Measurements from ENCODE around the gene B4GALNT3.
A peak's percentile ranks its signal among the peaks of the same experiment; 100 is the strongest.
"Not testable (repeated sequence)": the region's sequence is repeated elsewhere in the genome, so short reads cannot be mapped to it uniquely, and the experiment has no call there.

B4GALNT3 gene

DNA sequence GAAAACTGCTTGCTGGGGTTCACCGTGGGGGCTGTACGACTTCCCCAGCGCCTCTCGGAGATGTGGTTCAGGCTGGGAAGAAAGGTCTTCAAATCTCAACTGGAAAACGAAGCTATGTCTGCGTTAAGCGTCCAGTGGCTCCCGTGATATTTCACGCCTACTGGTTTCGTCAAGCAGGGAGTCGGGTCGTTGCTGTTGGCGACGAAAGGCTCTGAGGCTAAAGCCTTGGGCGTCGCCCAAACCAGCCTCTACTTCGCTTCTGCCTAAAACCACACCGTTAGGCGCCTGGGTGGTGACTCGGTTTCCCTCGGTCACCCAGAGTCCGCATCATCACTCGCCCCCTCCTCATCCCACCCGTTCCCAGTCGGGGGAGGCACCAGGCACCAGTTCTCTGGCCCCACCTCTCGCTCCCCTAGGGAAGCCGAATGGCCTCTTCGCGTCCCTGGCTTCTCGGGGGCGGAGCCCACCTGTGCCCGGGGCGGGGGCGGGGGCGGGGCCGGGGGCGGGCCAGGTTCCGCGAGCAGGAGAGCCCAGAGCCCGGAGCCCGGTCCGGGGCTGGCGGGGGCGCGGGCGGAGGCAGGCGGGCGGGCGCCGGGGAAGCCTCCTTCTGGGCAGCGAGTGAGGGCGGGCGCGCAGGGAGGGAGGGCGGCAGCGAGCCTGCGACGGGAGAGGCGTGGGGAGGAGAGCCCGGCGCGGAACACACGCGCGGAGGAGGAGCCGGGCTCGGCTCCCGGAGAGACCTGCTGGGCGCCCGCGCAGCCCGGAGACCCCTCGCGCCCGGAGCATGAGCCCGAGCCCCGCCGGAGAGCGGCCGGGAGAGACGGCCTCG is at the start of gene B4GALNT3:
Gene B4GALNT3, plus strand, starts transcription at position 510 of the 829 bp plus-strand sequence. CDS start 438 bp downstream, outside the sequence.
- DNase-seq: peak; percentile 76 to 81

GRCh38 chr12:414859-415258 is 44.9 kb upstream of the B4GALNT3 start:
- no peak for DNase-seq

DNA sequence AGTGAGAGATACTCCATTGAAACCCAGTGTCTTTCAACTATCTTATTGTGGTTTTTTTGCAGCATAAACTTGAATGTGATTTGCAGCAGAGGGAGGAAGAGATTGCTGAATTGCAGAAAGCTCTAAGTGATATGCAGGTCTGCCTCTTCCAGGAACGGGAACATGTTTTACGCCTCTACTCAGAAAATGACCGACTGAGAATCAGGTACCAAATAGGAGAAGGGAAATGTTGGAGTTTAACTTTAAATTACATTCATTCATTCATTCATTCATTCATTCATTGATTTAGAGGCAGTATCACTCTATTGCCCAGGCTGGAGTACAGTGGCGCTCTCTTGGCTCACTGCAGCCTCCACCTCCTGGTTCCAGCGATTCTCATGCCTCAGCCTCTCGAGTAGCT is 41.3 kb upstream of the B4GALNT3 start:
- DNase-seq: no peak

GRCh38 chr12:422526-422925 is 37.2 kb upstream of the B4GALNT3 start:
- DNase-seq: no peak

- not testable (repeated sequence) for DNase-seq
Measured at GRCh38 chr12:435737-436136, 24.0 kb upstream of the B4GALNT3 start.

DNA sequence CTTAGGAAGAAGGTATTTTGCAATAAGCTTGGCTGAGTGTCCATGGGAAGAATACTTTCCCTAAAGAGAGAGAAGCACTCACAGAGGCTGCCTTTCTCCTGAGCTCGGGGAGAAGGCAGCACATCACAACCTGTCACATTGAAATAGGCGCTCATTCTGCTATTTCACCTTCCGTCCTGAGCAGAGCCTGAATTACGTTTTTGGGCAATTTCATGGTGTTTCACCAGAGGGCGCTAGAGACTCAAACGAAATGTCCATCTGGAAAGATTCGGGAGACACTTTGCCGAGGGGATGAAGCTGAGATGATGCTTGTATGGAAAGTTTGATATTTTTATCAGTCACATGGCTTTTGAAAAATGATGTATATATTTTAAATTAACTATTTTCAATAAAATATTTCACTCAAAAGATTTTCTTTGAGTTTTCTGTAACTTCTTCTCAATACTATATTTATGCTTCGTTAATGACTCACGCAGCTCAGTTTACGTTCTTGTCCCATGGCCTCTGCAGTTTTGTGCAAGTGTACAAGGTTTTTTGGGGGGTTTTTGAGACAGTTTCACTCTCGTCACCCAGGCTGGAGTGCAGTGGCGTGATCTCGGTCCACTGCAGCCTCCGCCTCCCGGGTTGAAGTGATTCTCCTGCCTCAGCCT is 17.4 kb upstream of the B4GALNT3 start:
- DNase-seq: peak; percentile 15 to 35

- no peak for DNase-seq
Measured at GRCh38 chr12:447141-447540, 12.6 kb upstream of the B4GALNT3 start.

- DNase-seq: no peak
Measured at GRCh38 chr12:449203-449602, 10.5 kb upstream of the B4GALNT3 start.

GRCh38 chr12:450438-450837 is 9.3 kb upstream of the B4GALNT3 start:
- DNase-seq: no peak

- DNase-seq: peak in 1 of 2 experiments; percentile 34
Measured at GRCh38 chr12:452667-453210, 7.0 kb upstream of the B4GALNT3 start.

- no peak for DNase-seq
Measured at GRCh38 chr12:454833-455232, 4.9 kb upstream of the B4GALNT3 start.

GRCh38 chr12:455821-456220 is 3.9 kb upstream of the B4GALNT3 start:
- no peak for DNase-seq

DNA sequence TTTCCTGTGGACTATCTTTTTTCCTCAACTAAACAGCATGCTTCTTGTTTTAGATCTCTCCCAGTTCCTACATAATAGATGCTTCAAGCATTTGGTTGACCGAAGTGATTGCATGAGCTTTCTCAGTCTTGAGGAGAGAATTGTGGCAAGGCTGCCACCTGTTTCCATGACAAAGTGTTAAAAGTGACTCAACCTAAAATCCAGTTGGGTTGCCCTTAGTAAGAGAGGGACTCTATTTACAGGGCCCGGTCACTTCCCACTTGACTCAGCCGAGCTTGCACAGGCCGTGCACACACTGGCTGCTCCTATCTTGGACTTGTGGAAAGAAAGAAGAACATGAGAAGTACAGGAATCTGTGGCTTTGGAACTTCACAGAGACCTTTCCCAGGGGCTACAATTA is 2.1 kb upstream of the B4GALNT3 start:
- no peak for DNase-seq

- DNase-seq: no peak
Measured at GRCh38 chr12:459050-459429, 699 bp upstream of the B4GALNT3 start.

GRCh38 chr12:460261-461230 is 807 bp downstream of the B4GALNT3 start:
- no peak for DNase-seq

GRCh38 chr12:461425-461824 is 1.7 kb downstream of the B4GALNT3 start:
- DNase-seq: no peak

GRCh38 chr12:462936-463705 is 3.4 kb downstream of the B4GALNT3 start:
- no peak for DNase-seq

- no peak for DNase-seq
Measured at GRCh38 chr12:464484-465267, 4.9 kb downstream of the B4GALNT3 start.

DNA sequence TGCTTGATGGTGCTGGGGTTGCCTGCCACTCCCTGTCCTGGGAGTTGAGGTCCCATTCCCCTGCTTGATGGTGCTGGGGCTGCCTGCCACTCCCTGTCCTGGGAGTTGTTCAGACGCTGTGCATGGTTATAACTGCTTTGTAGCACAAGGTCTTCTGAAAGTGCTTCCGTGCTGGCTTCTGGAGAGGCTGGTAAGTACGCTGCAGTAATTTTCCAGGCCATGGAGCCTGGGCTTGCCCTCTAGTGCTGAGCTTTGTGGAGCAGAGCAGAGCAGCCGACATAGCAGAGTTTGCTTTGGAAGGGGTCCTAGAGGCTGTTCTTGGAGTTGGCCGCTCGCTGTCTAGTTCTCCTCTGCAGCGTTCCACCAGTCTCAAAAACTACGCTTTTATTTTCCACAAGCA is 6.3 kb downstream of the B4GALNT3 start:
- DNase-seq: no peak

DNA sequence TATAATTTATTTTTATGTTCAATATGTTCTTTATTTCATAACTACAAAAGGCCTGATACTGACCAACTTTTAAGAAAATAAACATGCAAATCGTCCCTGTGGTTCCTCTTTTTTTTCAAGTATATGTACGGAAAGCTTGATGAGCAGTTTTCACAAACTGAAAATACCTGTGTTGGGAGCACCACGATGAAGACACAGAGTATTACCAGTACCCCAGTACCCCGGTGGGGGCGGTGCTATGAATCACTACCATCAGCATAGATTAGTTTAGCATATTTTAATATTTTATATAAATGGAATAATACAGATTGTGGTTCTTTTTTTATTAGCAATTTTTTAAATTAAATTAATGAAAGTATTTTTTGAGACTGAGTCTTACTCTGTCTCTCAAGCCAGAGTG is 7.0 kb downstream of the B4GALNT3 start:
- no peak for DNase-seq

- no peak for DNase-seq
Measured at GRCh38 chr12:467591-467990, 7.9 kb downstream of the B4GALNT3 start.

All from NCI-H1930 (cell line).